ENCODE data around the gene ATIC. TPM values are rescaled to one million over a fixed set of nuclear protein-coding genes. Genes with fewer than 3 reads are reported as not detected.
"Not testable (repeated sequence)": the region's sequence is repeated elsewhere in the genome, so short reads cannot be mapped to it uniquely, and the experiment has no call there.

ATIC gene
- total and polyA plus RNA-seq, 12 donors: 36.1 to 106 (median 48.0) TPM

GRCh38 chr2:215357660-215358059 is 45.8 kb downstream of the ATIC start:
- Histone ChIP-seq H3K4me1 (peaks cover 0 to 8% (median 0%) of the 10 kb centered on the region in 9 donors), H3K9me3 (no peaks in the 10 kb centered on the region), H3K27ac (no peak overlapping the region), H3K27me3 (no peaks in the 10 kb centered on the region), H3K36me3 (peaks cover 0 to 41% (median 8%) of the 10 kb centered on the region in 9 donors), H3K4me3 (no peak overlapping the region)
- intact Hi-C loops (cut with DNase I): no loop called here
- TF ChIP-seq CTCF (IDR thresholded peaks at IDR 0.05): no peak
- no peak for DNase-seq
- 65 to 69% methylated on average over 3 of the region's 3 CpGs for WGBS, 2 donors
- ATAC-seq: no peak

GRCh38 chr2:215358312-215358845 is 46.5 kb downstream of the ATIC start:
- Histone ChIP-seq H3K36me3 (peaks cover 0 to 48% (median 14%) of the 10 kb centered on the region in 9 donors), H3K27me3 (no peaks in the 10 kb centered on the region), H3K4me3 (no peak overlapping the region), H3K27ac (no peak overlapping the region), H3K9me3 (no peaks in the 10 kb centered on the region), H3K4me1 (peaks cover 0 to 8% (median 0%) of the 10 kb centered on the region in 9 donors)
- ATAC-seq (no peak), DNase-seq (no peak)
- TF ChIP-seq CTCF (IDR thresholded peaks at IDR 0.05): no peak
- intact Hi-C loops (cut with DNase I): no loop called here
- WGBS, 2 donors: 89 to 93% methylated on average over 4 of the region's 4 CpGs

- Histone ChIP-seq H3K27me3 (no peaks in the 10 kb centered on the region), H3K4me1 (peaks cover 0 to 8% (median 0%) of the 10 kb centered on the region in 9 donors), H3K36me3 (peaks cover 0 to 55% (median 20%) of the 10 kb centered on the region in 9 donors), H3K27ac (no peak overlapping the region), H3K9me3 (no peaks in the 10 kb centered on the region), H3K4me3 (no peak overlapping the region)
- TF ChIP-seq CTCF (IDR thresholded peaks at IDR 0.05): no peak
- no peak for DNase-seq
- no peak for ATAC-seq
- WGBS, 2 donors: 86 to 90% methylated on average over 15 of the region's 15 CpGs
- intact Hi-C loops (cut with DNase I): no loop called here
Measured at GRCh38 chr2:215358891-215359575, 47.2 kb downstream of the ATIC start.

GRCh38 chr2:215359576-215359922 is 47.7 kb downstream of the ATIC start:
- 95 to 97% methylated on average over 1 of the region's 1 CpG for WGBS, 2 donors
- peaks cover 0 to 5% (median 0%) of the 10 kb centered on the region in 9 donors for H3K4me1 ChIP-seq
- no peak for TF ChIP-seq CTCF (IDR thresholded peaks at IDR 0.05)
- no peaks in the 10 kb centered on the region for H3K27me3 ChIP-seq
- H3K36me3 ChIP-seq: peaks cover 0 to 60% (median 25%) of the 10 kb centered on the region in 9 donors
- ATAC-seq: no peak
- no peaks in the 10 kb centered on the region for H3K9me3 ChIP-seq
- DNase-seq: no peak
- no peak overlapping the region for H3K4me3 ChIP-seq
- no peak overlapping the region for H3K27ac ChIP-seq
- intact Hi-C loops (cut with DNase I): no loop called here

- H3K36me3 ChIP-seq: peaks cover 0 to 65% (median 26%) of the 10 kb centered on the region in 9 donors
- H3K27ac ChIP-seq; DNase-seq; H3K4me3 ChIP-seq; intact Hi-C loops (cut with DNase I); H3K27me3 ChIP-seq; ATAC-seq; H3K9me3 ChIP-seq; H3K4me1 ChIP-seq: not testable (repeated sequence)
- 96 to 97% methylated on average over 3 of the region's 3 CpGs for WGBS, 2 donors
Measured at GRCh38 chr2:215360059-215360458, 48.2 kb downstream of the ATIC start.
